NCI-H82 treated with DMSO at 0.1 percent for 48 hours (cell line): ENCODE results near the gene CNOT1.
"Not testable (repeated sequence)": the region's sequence is repeated elsewhere in the genome, so short reads cannot be mapped to it uniquely, and the experiment has no call there.

ENCODE experiments used
- DNase-seq: peaks from one replicate; lab custom pipeline; 2025; ENCODE audit not compliant: unreplicated experiment; lab: John Stamatoyannopoulos, UW

CNOT1 gene

GRCh38 chr16:58629733-58630640, at the start of gene CNOT1:
Gene CNOT1 (minus strand): TSS chr16:58629826. CDS start chr16:58599337, 30,489 bp downstream.
- peak; percentile 99 for DNase-seq

GRCh38 chr16:58678716-58679115, 49.1 kb upstream of the CNOT1 start:
- no peak for DNase-seq

DNA sequence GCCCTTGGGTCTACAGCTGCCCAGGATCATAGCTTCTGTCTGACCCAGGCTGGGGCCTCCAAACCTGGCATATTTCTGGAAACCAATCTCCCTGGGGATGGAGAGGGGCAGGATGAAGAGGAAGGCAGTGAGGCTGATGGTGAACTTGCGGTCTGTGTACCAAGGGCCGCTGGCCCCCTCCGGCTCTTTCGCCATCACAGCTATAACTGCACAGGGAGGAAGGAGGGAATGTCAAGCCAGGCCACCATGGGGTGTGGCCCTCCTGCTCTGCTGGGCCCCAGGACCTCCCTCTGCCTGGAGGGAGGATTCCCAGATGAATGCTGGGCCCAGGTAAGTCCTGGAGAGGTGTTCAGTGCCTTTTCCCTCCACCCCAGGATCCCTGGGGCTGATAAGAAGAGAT, 48.6 kb upstream of the CNOT1 start:
- no peak for DNase-seq

DNA sequence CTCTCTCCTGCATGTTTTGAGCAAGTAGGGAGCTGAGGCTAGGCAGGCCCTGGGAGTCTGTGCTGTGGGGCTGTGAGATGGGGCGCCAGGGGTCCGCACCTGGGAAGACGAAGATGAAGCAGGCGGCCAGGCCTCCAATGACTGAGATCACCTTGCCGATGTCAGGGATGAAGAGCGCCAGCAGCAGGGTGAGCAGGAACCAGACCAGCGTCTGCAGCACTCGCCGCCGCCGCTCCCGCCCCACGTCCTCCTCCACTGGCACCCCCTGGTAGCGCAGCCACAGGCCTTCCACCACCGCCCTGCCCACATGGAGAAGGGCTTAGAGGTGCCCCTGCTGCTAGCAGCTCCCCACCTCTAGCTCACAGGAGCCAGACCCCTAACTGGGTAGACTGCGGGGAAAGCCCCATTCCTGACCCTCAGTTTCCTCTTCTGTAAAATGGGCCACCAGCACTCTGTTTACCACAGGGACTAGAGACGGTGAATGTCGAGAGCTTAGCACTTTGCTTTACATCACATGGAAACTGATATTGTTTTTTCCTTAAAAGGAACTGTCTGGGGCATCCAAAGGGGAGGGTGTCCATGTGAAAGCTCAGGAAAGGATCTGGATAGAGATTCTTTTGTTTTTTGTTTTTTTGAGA, 41.4 kb upstream of the CNOT1 start:
- DNase-seq: no peak

- DNase-seq: no peak
Measured at GRCh38 chr16:58670177-58670576, 40.6 kb upstream of the CNOT1 start.

DNA sequence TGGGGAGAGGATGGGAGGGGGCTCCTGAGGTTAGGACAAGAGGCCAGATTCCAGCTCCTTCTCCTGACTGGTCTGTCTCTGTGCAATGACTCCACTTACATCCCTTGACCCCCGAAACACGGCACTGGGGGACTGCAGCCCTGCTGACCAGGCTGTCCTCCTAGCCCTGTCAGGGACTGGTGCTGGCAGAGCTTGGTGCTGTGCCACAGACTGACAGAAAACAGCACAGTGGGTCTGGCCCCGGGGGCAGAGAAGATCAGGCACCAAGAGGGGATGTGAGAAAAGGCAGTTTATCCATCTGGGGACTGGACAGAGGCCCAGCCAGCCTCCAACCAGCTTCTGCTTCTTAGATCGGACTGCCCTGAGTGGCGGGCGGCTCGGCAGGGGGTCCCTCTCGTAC, 35.6 kb upstream of the CNOT1 start:
- no peak for DNase-seq

DNA sequence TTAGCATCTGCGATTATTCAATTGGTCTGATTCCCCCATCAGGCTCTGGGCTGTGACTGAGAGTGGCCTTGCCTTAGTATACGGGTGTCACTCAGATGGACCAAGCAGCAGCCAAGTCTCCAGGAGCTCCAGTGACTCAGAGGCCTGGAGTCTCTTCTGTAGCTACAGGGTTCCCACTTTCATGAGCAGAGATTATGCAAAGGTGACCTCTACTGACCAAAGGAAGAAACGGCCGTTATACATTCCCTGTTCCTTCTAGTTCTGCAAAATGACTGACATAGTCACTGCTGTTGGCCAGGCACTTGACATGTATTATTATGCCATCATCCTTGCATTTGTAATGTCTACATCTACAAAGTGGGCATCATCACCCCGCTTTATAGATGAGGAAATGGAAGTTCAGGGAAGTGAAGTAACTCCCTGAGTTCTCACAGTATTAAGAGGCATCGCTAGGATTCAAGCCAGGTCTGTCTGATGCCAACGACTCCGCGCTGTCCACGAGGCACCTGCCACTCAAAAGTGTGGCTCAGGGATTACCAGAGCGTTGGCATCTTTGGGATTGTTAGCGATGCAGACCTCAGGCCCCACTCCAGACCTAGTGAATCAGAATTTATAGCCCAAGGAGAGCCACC, 31.7 kb upstream of the CNOT1 start:
- peak; percentile 28 for DNase-seq

DNA sequence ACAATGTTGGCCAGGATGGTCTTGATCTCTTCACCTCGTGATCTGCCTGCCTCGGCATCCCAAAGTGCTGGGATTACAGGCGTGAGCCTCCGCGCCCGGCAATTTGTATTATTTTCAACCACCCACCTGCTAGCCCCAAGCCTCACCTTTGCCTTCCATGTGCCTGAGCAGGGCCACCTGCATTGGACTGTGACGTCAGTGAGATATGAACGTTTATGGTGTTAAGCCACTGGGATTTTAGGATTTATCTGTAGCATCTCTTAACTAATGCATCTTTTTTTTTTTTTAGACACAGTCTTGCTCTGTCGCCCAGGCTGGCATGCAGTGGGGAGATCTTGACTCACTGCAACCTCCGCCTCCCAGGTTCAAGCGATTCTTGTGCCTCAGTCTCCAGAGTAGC, 30.3 kb upstream of the CNOT1 start:
- not testable (repeated sequence) for DNase-seq

DNA sequence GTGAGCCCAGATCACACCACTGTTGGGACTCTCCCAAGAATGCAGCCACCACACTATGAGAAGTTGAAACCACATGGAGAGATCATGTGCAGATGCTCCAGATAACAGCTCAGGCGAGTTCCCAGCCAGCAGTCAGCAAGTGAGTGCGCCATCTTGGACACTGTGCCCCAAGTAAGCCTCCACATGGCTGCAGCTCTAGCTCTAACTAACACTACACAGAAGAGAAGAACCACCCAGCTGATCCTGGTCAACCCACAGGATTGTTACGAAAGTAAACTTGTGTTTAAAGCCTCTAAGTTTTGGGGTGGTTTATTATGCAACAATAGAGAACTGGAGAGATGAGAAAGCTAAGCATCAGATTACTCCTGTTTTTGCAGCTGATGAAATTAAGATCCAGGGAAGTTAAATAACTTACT, 29.2 kb upstream of the CNOT1 start:
- DNase-seq: no peak

GRCh38 chr16:58656899-58657298, 27.3 kb upstream of the CNOT1 start:
- no peak for DNase-seq

- DNase-seq: no peak
Measured at GRCh38 chr16:58655215-58655596, 25.6 kb upstream of the CNOT1 start.

DNA sequence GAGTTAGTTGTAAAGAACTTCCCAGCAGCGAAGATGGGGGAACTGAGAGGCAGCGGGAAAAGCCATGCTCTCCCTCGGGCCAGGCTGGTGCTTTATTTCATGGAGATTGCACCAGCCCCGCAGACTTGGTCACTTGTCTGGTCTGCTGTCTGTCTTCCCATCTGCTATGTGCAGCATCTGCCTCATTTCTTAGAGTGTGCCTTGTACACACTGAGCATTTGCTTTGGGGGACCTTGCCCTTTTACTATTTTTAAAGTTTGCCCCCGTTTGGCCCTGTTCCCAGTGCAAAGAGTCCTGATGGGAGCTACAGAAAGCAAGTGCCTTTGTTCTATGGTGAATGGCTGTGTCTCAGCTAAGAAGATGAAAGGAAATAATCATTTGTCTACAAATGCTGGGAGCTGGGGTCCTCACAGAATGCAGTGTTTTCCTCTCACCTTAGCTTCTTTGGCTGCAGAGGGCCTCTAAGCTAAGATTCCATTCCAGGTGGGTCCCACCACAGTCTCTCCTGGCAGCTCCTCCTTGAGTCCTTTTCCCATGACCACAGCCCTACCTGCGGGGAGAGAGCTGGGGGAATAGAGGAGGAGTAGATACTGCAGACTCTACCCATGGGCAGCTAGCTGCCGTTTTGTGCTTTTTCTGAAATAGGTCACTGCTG, 25.1 kb upstream of the CNOT1 start:
- DNase-seq: no peak

DNA sequence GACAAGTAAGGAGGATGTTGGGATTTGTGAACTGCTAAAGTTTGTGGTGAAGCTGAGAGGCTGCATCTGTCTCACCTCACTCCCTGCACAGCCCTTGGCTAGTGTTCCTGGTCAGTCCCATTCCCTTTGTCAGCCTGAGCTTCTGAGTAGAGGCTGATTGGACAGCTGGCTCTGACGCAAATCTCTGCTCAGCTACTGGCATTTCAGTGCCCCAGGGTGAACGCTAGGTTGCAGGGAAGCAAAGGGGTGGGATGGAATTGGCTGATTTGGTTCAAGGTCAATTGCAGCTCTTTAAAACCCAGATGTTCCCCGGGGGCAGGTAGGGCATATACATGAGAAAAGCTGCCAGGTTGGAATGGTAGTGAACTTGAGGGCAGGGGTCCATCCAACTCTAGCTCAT, 23.1 kb upstream of the CNOT1 start:
- no peak for DNase-seq

- no peak for DNase-seq
Measured at GRCh38 chr16:58651965-58652348, 22.3 kb upstream of the CNOT1 start.

DNA sequence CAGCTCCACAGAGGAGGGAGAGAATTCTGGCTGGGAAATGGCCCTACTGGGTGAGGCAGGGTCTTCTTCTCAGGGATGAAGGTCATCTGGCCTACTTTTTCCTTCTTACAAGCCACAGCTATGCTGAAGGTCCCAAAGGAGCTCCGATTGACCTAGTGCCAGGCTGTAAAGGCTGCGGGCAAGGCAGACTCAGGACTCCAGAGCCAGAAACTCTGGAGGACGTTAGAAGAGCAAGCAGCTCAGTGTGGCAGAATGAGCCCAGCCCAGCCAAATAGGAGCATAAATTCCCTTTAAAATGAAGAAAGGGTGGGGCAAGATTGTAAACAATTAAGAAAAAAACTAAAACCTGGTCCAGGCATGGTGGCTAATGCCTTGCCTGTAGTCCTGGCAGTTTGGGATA, 20.1 kb upstream of the CNOT1 start:
- DNase-seq: no peak

GRCh38 chr16:58647107-58647506, 17.5 kb upstream of the CNOT1 start:
- DNase-seq: no peak

DNA sequence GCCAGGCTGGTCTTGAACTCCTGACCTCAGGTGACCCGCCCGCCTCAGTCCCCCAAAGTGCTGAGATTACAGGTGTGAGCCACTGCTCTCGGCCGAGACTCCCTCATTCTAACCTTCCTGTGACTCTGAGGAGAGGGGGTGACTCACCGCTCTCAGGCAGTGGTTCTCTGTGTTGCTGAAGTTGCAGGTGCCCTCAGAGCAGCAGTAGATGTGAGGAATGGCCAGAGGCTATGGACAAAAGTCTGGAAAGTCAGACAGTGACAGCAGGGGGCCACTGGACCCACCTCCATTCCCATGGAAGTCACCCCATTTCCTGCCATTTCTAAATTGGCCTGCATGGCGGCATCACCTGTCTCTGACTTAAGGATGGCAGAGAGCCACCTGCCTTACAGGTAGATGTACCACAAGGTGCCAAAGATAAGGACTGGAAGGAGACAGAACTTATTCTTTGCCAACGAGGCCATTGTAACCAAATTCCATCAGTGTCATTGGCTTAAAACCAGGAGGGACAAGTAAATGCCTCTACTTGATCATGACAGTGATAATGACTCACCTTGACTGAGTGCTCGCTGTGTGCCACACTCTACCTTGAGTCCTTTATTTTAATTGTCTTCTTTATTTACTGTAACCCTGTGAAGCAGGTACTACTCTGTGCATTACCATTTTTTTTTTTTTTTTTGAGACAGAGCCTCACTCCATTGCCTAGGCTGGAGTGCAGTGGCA, 15.3 kb upstream of the CNOT1 start:
- DNase-seq: no peak

DNA sequence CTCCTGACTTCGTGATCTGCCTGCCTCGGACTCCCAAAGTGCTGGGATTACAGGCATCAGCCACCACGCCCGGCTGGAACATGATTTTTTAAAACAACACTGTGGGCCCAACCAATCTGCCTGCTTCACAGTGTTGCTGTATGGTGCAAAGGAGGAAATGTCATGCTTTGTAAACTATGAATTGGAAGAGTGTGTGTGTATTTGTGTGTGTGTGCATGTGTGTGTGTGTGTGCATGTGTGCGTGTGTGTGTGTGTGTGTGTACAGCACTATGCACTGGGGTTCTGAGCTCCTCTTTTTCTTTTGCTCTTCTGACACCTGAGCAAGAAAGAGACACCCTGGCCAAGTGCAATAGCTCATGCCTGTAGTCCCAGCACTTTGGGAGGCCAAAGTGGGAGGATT, 14.5 kb upstream of the CNOT1 start:
- no peak for DNase-seq

GRCh38 chr16:58640949-58641348, 11.3 kb upstream of the CNOT1 start:
- no peak for DNase-seq

DNA sequence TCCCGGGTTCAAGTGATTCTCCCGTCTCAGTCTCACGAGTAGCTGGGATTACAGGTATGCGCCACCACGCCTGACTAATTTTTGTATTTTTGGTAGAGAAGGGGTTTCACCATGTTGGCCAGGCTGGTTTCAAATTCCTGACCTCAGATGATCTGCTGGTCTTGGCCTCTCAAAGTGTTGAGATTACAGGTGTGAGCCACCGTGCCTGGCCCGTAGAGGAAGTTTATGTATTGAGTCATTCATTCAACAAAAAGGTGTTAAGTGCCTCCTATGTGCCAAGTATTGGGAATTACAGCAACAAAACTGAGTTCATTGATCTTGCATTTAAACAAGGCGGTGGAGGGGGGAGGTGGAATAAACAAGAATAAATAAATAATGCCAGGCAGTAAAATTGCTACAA, 10.2 kb upstream of the CNOT1 start:
- DNase-seq: no peak

DNA sequence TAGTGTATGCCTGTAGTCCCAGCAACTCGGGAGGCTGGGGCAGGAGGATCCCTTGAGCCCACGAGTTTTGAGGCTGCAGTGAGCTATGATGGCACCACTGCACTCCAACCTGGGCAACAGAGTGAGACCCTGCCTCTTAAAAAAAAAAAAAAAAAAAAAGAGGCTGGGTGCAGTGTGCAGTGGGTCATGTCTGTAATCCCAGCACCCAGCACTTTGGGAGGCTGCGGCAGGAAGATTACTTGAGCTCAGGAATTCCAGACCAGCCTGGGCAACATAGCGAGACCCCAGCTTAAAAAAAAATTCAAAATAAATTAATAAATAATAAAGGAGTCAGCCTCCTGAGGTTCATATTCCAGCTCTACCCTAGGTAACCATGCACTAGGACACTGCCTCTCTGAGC, 9.6 kb upstream of the CNOT1 start:
- no peak for DNase-seq
